Measurements from ENCODE around the gene CAT.

GRCh38 chr11:34406413-34406812 lies 32.3 kb upstream of the CAT start:
- TF ChIP-seq POLR2AphosphoS5 (IDR thresholded peaks at IDR 0.05) = no peak
- no peak for TF ChIP-seq EP300 (IDR thresholded peaks at IDR 0.05)
